Measurements from ENCODE around the gene DCAF4L1.
A peak's percentile ranks its signal among the peaks of the same experiment; 100 is the strongest.

The DCAF4L1 gene

DNA sequence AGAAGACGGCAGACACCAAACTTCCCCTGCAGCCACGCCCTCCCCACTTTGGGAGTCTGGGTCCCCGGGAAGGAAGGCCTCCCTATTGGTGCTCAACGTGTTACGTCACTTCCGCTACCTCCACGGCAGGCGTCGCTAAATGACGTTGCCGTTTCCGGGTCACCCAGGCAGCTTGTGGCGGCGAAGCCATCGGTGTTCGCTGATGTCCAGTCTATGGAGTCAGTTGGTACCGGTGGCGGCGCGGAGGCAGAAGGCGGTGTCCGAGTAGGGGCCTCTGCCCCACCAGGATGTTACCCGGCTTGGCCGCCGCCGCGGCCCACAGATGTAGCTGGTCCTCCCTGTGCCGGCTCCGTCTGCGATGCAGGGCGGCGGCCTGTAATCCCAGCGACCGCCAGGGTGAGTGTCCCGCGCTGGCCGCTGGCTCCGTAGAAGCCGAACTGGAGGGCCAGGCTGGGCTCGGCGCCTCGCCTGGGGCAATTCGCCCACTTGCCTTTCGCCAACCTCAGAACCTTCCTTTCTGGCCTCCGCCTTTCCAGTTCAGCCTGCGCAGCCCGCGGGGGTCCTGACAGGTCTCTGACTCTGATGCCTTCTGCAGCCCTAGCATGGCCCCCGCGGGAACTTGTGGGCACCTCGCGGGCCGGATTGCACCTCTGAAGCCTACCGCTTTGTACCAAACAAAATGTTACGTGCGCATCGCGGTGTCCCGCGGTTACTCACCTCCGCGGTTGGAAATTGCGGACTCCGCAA lies 9.0 kb downstream of the DCAF4L1 start, which contains the start of gene SLC30A9:
SLC30A9 (plus strand) TSS at position 166 of the 747 bp plus-strand sequence; CDS start at position 288, 122 bp downstream.
- peak; percentile 87 for DNase-seq (ENCODE audit: low read depth)

DNA sequence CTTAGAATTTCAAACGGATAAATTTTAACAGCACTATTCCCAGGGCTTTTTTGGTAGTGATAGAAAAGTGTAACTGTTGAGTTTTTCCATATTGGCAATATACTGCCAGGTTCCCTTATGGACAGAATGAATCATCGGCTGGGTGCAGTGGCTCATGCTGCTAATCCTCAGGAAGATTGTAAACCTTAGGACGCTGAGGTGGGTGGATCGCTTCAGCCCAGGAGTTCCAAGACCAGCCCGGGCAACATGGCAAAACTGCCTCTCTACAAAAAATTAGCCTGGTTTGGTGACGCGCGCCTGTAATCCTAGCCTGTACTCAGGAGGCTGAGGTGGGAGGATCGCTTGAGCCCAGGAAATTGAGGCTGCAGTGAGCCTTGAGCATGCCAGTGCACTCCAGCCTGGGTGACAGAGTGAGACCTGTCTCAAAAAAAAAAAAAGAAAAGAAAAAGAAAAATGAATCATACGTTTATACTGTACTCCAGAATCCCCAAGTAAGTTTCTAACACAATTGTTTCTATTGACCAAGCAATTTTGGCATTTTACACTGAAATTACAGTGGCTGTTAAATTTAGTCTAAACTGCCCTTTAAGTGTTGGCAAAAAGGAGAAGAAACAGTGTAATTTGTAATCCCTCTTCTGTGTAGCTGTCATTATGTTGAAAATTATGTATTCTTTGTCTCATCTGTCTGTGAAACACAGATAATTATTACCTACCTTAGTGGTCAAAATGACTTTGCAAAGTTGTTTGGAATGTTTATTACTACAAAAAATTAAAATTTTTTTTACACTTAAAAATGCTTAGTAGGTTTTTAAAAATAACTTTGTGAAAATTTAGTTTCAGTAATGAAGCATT lies 10.6 kb downstream of the DCAF4L1 start:
- DNase-seq (ENCODE audit: low read depth): no peak

DNA sequence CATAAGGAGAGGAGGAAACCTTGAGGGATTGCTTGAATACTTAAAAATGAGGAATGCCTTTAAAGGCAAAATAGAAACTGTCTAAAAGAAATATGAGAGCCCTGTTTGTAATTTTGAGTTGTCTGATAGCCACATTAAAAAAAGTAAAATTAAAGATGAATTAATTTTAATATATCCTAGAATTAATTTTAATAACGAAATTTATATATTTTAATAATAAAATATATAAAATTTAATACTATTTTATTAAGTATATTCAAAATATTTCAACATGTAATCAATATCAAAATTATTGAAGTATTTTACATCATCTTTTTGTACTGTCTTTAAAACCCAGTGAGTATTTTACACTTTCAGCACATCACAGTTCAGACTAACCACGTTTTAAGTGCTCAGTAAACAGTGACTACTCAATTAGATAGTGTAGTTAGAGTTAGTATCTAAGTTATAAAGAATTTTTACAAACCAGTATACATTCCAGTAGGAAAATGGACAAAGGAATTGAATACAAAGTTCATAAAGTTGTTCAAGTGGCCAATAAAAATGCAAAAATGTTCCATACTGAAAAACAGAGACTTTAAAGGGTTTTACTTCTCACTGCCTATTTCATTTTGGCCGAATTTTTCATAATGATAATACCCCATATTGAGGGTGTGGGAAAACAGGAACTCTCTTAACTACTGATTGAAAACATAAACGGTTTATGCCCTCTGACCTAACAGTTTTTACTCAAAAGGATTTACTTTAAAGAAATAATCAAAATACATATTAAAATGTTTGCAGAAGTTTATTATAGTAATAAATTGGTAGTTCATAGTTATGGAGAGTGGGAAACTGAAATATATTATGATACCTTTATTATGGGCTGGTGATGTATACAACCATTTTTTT lies 11.7 kb downstream of the DCAF4L1 start:
- DNase-seq (ENCODE audit: low read depth): no peak

DNA sequence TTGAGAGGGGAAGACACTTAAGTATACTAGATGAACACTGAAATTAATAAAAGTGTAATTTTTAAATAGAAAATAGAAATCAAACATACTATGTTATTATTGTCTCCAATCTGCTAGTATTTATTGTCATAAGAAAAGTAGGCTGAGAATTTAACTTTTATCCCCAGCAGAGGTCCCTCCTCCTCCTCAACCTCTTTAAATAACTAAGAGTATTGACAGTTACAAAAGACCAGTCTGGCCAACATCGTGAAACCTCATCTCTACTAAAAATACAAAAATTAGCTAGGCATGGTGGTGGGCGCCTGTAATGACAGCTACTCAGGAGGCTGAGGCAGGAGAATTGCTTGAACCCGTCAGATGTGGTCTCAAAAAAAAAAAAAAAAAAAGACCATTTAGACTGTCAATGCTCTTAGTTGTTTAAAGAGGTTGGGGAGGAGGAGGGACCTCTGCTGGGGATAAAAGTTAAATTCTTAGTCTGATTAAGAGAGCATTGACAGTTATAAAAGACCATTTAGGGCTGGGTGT lies 13.0 kb downstream of the DCAF4L1 start:
- no peak for DNase-seq (ENCODE audit: low read depth)

DNA sequence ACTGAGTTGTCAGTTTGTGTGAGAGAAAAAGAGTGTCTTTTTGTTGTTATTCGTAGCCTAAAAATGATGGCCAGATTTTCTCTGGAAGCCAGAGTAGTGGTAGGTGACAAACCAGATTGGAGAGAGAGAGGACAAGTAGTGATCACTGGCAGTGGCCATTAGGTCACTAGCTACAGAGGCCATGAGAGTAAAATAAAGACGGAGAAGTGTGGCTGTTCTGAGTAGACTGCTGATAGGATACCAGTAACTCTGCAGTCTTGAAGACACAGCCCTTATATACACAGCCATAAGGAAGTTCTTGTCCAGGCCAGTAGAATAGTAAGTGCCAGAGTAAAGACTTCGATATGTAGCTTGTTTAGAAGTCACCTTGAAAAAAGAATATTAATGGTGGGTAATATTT lies 16.5 kb downstream of the DCAF4L1 start:
- no peak for DNase-seq (ENCODE audit: low read depth)

DNA sequence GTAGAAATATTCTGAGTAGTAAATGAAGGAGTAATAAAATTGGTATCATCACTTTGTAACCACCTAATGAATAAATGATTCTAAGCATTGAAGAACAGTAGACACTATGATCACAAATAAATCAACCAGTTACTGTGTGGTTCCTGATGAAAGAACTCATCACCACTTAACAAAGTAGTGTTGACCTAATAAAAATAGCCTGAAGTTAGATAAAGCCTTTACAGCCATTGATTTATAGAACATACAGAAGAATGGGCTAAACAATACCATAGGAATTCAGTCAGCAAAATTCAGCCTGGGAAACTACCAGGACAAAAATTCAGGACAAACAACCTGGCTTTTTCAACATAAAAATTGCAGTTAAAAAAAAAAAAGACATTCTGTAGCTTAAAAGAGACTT lies 17.8 kb downstream of the DCAF4L1 start:
- DNase-seq (ENCODE audit: low read depth): no peak

DNA sequence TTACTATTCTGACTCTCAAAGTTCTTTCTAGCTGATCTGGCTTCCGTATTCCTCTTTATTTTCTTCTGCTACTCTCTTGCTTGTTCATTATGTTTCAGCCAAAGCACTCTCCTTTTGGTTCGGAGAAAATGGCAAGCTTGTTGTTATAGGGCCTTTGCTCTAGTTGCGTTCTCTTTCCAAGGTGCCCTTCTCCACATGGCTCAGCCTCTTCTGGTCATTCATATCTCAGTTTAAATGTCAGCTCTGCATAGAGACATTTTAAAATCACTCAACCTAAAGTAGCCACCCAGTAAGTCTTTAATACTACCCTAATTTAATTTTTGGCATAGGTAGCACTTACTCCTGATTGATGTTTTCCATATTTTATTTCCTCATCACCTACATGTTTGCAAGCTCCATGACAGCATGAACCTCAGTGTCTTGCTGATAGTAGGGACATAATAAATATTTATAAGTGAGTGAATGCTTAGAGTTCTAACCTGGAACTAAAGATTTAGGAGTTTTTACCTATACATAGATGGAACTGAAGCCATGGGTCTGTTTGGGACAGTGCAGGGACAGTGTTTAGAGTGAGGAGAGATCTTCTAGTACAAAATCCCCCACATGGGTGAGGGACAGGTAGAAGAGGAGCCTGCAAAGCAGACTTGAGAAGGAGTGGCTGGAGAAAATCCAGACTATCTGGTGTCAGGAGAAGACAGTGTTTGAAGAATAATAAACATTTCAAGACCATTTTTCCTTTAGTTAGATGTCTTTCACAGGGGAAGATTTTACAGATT lies 26.6 kb downstream of the DCAF4L1 start:
- no peak for DNase-seq (ENCODE audit: low read depth)

DNA sequence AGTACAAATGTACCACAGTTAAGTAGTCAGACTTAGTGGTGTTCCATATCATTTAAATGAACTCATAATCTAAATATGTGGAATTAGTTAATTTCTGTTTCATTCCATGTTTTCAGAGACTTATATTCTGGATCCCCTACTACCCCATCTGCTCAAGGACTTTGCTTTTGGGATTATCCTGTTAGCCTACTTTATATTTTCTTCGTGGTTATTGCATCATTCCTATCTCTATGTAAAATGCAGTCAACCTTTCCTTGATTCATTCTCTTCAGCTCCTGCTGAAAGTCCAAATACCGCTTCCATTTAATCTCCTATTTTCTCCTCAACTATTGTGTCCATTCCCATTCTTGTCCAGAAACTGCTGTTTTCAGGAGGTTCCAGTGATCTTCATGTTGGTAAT lies 33.9 kb downstream of the DCAF4L1 start:
- no peak for DNase-seq (ENCODE audit: low read depth)

DNA sequence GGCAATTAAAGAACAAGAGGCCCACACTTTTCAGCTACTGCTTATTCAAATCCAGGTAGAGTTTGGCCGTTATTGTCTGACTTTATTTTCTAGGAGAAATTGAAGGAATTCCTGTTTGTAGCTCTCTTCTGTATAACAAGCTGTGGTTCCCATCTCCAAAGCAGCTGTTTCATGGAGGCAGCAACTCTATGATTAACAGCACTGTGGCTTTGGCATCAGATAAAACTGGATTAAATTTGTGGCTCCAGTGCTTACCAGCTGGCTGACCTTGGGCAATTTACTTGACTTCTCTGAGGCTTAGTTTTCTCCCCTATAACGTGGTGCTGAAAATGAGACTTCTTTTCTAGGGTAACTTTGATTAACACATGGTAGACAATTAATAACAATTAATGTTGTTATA lies 36.9 kb downstream of the DCAF4L1 start:
- DNase-seq (ENCODE audit: low read depth): no peak

All from GM04504 (cell line).